C4-2B (cell line): ENCODE results near the gene ANXA2.

Experiments
- H3K27ac ChIP-seq: fragments of 450-650 bp; 2 replicates; pipeline ENCODE4 v1.5.1; 2017
- ZFX ChIP-seq: fragments of 450-650 bp; IDR thresholded peaks from 2 replicates; pipeline ENCODE4 v1.6.1; 2017
- TF ChIP-seq, protein P1 (sequence below): fragments of 450-650 bp; conservative IDR thresholded peaks from 2 replicates; pipeline ENCODE4 v1.5.1; 2017; ENCODE audit warnings: mild to moderate bottlenecking

Gene ANXA2

GRCh38 chr15:60372227-60372626 lies 25.6 kb downstream of the ANXA2 start:
- H3K27ac ChIP-seq, result peak overlapping the region; percentile 85; the same call in 1 of the 2 replicates

GRCh38 chr15:60371175-60372051 lies 26.4 kb downstream of the ANXA2 start:
- H3K27ac ChIP-seq, result peak overlapping the region; percentile 19; the same call in 1 of the 2 replicates
- TF ChIP-seq, protein P1, sequence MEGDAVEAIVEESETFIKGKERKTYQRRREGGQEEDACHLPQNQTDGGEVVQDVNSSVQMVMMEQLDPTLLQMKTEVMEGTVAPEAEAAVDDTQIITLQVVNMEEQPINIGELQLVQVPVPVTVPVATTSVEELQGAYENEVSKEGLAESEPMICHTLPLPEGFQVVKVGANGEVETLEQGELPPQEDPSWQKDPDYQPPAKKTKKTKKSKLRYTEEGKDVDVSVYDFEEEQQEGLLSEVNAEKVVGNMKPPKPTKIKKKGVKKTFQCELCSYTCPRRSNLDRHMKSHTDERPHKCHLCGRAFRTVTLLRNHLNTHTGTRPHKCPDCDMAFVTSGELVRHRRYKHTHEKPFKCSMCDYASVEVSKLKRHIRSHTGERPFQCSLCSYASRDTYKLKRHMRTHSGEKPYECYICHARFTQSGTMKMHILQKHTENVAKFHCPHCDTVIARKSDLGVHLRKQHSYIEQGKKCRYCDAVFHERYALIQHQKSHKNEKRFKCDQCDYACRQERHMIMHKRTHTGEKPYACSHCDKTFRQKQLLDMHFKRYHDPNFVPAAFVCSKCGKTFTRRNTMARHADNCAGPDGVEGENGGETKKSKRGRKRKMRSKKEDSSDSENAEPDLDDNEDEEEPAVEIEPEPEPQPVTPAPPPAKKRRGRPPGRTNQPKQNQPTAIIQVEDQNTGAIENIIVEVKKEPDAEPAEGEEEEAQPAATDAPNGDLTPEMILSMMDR, result no peak
- no peak for TF ChIP-seq ZFX

More at GRCh38 chr15:60372227-60372626, 25.6 kb downstream of the ANXA2 start:
- TF ChIP-seq, protein P1, result no peak
- TF ChIP-seq ZFX, result no peak

- TF ChIP-seq, protein P1, result no peak
- H3K27ac ChIP-seq, result peak overlapping the region; percentile 19; the same call in 1 of the 2 replicates
Observed at GRCh38 chr15:60370869-60371136, 27.0 kb downstream of the ANXA2 start.

- TF ChIP-seq, protein P1, result no peak
- TF ChIP-seq ZFX, result no peak
- no peak overlapping the region; the same call in 1 of the 2 replicates for H3K27ac ChIP-seq
Observed at GRCh38 chr15:60370105-60370868, 27.5 kb downstream of the ANXA2 start.

DNA sequence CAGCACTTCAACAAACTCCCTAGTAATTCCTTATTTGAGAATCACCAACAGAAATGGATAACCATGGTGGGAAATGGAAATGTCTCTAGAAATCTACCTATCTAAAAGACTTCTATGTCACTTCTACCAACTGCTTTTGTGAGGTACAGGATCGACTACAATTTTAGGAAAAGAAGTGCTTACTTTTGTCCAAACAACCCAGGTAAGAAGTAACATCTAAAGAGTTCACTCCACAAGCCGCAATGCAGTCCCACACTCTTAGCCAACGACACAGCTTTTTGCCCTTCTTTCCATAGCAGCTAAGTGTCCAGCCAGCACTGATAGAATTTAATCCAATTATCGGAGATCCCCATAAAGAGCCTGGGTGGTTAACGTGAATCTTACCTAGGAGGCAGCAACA lies 28.1 kb downstream of the ANXA2 start:
- H3K27ac ChIP-seq, result no peak overlapping the region
- TF ChIP-seq, protein P1, result no peak

DNA sequence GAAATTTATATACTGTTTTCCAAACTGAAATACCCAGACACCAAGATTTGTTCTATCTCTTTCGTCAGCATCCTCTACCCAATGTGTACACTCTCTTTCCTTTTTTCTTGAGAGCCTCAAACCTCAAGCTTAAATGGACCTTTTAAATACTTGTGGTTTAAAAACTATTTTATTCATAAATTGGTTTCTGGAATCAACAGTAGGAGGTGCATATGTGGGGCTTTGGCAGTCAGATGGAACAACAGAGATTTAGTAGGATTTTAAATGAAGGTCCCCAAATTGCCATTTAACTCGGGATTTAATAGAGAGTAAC lies 33.2 kb downstream of the ANXA2 start:
- no peak overlapping the region for H3K27ac ChIP-seq
- TF ChIP-seq ZFX, result no peak
- TF ChIP-seq, protein P1, result no peak

DNA sequence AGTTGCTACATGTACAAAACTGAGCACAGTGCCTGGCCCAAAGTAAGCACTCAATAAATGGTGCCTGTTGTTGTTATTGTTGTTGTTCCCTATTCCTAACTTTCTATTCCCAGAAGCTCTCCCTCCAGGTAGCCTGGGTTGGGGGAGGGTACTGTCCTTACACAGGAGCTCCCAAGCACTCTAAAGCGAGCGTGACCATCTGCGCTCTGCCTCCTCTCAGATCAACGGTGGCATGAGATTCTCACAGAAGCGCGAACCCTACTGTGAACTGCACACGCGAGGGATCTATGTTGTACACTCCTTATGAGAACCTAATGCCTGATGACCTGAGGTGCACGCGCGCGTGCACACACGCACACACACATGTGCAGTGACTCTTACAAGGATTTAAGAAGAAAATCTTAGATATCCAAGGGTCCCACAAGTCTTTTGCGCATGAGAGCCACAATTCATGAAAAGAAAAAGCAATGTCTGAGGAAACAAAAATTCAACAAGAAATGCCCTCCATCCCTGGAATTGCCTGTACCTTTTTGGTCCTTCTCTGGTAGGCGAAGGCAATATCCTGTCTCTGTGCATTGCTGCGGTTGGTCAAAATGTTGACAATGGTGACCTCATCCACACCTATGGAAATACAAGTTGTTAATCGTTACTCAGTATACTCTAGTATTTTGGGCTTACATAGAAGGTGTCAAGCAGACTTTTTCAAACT lies 33.7 kb downstream of the ANXA2 start:
- TF ChIP-seq ZFX, result no peak
- TF ChIP-seq, protein P1, result no peak
- H3K27ac ChIP-seq, result no peak overlapping the region
